GM12873 (cell line): ENCODE data around the gene THG1L.

Experiments
- TF ChIP-seq, protein P1 (sequence below): IDR thresholded peaks from 2 replicates; pipeline ENCODE4 v1.5.1; 2012; ENCODE audit warnings: low read depth, mild to moderate bottlenecking, moderate library complexity, low read length, control low read depth; ENCODE audit not compliant: insufficient read depth; ENCODE audit errors: missing control alignments

The THG1L gene

DNA sequence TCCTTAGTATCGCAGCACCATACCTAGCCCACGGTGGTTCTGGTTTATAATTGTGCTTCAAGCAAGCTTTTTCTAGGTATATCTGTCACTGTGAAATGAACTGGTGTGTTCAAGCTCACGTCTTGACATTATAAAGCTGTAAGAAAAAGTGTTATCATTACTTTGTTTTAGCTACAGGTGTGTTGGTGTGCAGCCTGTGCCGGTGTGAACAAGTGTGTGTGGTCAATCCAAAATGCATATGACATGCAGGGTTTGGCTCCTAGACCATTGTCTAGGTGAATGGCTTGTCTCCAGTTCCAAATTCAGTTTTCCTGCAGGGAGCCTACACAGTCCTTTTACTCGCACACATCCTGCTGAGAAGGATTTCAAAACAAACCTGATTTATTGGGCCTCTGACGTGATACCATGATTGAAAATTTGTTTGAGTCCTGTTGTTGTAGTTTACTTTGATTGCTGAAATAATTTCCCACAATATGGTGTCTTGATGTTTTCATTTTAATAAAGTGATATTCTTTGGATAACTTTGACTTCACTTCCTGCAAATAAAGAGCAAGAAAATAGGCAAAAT lies 16.0 kb downstream of the THG1L start:
- TF ChIP-seq, protein P1, sequence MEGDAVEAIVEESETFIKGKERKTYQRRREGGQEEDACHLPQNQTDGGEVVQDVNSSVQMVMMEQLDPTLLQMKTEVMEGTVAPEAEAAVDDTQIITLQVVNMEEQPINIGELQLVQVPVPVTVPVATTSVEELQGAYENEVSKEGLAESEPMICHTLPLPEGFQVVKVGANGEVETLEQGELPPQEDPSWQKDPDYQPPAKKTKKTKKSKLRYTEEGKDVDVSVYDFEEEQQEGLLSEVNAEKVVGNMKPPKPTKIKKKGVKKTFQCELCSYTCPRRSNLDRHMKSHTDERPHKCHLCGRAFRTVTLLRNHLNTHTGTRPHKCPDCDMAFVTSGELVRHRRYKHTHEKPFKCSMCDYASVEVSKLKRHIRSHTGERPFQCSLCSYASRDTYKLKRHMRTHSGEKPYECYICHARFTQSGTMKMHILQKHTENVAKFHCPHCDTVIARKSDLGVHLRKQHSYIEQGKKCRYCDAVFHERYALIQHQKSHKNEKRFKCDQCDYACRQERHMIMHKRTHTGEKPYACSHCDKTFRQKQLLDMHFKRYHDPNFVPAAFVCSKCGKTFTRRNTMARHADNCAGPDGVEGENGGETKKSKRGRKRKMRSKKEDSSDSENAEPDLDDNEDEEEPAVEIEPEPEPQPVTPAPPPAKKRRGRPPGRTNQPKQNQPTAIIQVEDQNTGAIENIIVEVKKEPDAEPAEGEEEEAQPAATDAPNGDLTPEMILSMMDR: no peak

DNA sequence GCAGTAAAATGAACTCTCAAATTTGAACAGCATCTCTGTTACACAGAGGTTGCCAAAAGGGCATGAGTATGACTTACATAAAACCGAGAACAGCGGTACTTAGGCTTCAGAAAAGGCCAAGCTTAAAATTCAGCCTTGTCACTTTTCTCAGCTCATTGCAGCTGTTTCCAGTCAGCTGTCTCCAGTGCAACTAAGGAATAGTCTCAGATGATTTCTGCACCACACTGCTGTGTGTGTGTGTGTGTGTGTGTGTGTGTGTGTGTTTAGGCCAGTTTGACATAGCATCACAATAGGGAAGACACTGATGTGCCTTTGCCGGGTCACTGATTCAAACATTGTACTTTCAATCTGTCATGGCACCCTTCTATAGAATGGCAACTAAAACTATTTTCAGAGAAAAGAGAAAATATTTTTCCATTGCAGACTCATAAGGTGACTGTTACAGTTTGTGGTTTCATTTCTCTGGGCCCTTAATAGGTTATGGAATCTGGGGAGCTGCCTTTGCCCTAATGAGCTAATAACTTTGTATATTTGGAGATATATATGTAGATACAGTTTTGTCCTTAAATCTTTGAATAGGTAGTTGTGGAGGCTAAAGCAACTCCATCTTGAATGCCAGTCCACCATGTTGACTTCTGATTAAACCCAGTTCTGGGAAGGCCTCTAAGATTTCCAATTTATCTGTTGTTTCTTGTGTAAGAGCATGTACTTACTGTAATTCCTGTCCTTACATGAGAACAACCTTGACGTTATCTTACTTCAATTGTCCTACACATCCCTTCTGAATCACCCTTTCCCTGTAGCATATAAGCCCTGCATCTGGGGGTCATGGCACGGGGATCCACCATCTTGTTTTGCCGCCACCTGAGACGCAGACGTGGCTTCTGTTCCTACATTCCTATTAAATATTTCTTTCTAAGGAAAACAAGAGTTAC lies 16.8 kb downstream of the THG1L start:
- TF ChIP-seq, protein P1: no peak

DNA sequence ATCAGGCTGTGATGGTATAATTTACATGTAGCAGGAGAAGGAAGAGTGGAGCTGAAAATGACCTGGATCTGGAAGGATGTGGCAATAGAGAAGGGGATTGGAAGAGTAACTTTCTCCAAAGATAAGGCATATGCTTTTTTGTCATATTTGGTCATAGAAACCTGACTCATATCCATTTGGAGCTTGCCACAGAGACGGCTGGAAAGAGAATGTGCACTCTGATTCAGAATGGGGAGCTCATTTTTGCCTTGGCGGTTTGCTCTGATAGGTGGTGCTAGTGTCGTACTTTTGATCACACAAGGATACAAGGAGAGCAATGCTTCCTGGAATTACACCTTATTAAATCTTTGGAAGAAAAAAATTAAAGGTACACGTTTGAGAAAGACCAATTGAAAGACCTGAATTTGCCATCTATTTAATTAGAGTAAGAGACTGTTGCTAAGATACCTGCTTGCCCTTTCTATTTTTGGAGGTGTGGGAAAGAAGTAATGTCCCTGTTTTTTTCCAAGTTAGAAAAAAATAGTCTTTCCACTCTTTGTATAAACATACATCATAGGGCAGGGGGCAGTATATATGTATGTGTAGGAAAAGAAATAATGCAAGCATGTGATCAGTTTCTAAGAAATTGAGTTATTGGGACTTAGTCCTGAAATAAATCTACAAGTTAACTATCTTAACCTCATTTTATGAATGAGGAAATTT lies 17.7 kb downstream of the THG1L start:
- TF ChIP-seq, protein P1: no peak

DNA sequence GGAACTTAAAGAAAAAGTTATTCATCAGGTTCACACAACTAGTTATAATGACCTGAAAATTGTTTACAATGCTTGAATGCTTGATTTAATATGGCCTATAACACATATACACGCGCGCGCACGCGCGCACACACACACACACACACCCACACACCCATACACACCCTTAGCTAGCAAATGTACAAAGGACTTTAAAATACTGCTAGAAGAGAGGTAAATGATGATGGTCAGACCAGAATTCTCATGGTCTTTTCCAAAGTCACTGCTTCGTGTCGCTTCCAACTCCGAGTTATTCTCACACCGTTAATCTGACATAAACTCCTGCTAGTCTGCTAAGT lies 18.2 kb downstream of the THG1L start:
- TF ChIP-seq, protein P1: no peak

DNA sequence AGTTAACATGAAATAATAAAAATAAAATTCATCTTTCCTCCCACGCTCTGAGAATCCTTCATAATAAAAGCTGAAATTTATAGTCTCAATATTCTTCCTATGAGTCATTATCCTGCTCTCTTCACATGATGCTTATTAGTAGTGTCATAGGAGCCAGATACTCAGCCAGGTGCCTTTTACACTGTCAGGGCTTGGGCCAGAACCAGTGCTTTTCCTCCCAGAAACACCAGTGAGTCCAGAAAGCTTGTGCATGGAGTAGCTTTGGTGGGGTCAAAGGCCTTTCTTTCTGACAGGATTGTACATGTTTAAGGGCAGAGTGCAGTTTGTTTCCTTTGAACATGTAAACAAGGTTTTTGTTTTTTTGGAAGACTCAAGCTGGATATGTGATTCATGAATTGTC lies 19.1 kb downstream of the THG1L start:
- TF ChIP-seq, protein P1: no peak

DNA sequence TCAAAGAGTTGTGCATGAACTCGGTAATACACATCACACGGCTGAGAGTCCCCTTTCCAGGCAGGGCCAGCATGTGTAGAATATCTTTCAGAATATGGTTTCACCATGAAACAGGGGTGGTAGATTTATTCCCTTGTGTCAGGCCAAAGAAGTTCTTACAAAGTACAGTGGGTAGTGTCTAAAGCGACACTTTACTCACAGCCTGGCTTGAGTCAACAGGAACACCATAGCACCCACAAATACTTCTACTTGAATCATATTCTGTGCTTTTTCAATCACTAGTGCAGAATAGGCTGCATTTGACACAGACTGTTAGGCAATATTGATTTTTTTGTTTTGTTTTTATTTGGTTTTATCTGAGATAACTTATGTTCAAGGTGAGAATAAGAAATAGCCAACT lies 24.9 kb downstream of the THG1L start:
- TF ChIP-seq, protein P1: no peak

DNA sequence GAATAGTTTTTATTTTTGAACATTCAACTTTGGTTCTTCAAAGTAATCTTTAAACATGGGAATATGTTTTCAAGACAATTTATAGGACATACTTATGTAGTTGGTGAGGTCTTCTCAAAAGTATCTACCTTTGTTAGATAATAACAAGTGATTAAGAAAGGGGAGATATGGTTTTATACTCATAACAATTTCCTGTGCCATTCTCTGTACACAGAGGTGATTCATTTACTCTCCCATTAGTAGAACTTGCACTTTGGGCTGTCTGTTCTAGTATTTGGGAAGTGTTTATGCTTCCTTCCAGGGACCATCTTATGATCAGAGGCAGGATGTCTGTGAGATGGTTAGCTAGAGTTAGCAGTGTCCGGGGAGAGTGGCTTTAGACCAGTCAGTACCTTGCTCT lies 27.5 kb downstream of the THG1L start:
- TF ChIP-seq, protein P1: no peak
